Coronary artery (tissue), 2 donors: ENCODE results near the gene ZBTB7A.

Experiments used
- DNase-seq: peaks from one replicate; pipeline ENCODE4 v3.0.0-alpha.2; 2017; ENCODE audit warnings: low spot score
- H3K27ac ChIP-seq, 2 donors: fragments of 200-600 bp; sonication (generic); one replicate each; pipeline ENCODE4 v1.5.1; 2016 to 2019
- H3K4me3 ChIP-seq: fragments of 200-600 bp; sonication (generic); 2 replicates; pipeline ENCODE4 v1.5.1; 2016; ENCODE audit warnings: mild to moderate bottlenecking, moderate library complexity
- CTCF ChIP-seq: fragments of 200-600 bp; sonication (generic); IDR thresholded peaks from one replicate; pipeline ENCODE4 v1.5.1; 2019; ENCODE audit warnings: antibody characterized with exemption

ZBTB7A gene

GRCh38 chr19:4068047-4068966 is 1.6 kb upstream of the ZBTB7A start:
- Histone ChIP-seq H3K4me3 (peak overlapping the region; percentile 100), H3K27ac (peak overlapping the region; percentile 92 to 99)
- TF ChIP-seq CTCF, result no peak
- DNase-seq, result no peak

- TF ChIP-seq CTCF, result no peak
- Histone ChIP-seq H3K27ac (peak overlapping the region; percentile 92 to 99), H3K4me3 (peak overlapping the region; percentile 100)
- DNase-seq, result no peak
Observed at GRCh38 chr19:4067396-4068046, 822 bp upstream of the ZBTB7A start.

- Histone ChIP-seq H3K27ac (peak overlapping the region; percentile 92 to 99), H3K4me3 (peak overlapping the region; percentile 100)
- DNase-seq, result no peak
- TF ChIP-seq CTCF, result no peak
Observed at GRCh38 chr19:4066176-4066606, 508 bp downstream of the ZBTB7A start.

GRCh38 chr19:4065430-4066175 is 1.1 kb downstream of the ZBTB7A start:
- H3K27ac ChIP-seq, result peak overlapping the region; percentile 62 to 99
- TF ChIP-seq CTCF, result no peak
- H3K4me3 ChIP-seq, result peak overlapping the region; percentile 100
- peak; percentile 98 for DNase-seq

GRCh38 chr19:4064496-4065260 is 2.0 kb downstream of the ZBTB7A start:
- peak overlapping the region; percentile 100 for H3K4me3 ChIP-seq
- peak overlapping the region; percentile 95 to 99 for H3K27ac ChIP-seq
- peak; percentile 82 for DNase-seq
- no peak for TF ChIP-seq CTCF

GRCh38 chr19:4064149-4064495 is 2.6 kb downstream of the ZBTB7A start:
- Histone ChIP-seq H3K27ac (peak overlapping the region; percentile 95 to 99), H3K4me3 (peak overlapping the region; percentile 100)
- no peak for TF ChIP-seq CTCF
- DNase-seq, result no peak
